ENCODE data around the gene TRAPPC8. TPM values are rescaled to one million over a fixed set of nuclear protein-coding genes. Genes with fewer than 3 reads are reported as not detected.

The TRAPPC8 gene, protein sequence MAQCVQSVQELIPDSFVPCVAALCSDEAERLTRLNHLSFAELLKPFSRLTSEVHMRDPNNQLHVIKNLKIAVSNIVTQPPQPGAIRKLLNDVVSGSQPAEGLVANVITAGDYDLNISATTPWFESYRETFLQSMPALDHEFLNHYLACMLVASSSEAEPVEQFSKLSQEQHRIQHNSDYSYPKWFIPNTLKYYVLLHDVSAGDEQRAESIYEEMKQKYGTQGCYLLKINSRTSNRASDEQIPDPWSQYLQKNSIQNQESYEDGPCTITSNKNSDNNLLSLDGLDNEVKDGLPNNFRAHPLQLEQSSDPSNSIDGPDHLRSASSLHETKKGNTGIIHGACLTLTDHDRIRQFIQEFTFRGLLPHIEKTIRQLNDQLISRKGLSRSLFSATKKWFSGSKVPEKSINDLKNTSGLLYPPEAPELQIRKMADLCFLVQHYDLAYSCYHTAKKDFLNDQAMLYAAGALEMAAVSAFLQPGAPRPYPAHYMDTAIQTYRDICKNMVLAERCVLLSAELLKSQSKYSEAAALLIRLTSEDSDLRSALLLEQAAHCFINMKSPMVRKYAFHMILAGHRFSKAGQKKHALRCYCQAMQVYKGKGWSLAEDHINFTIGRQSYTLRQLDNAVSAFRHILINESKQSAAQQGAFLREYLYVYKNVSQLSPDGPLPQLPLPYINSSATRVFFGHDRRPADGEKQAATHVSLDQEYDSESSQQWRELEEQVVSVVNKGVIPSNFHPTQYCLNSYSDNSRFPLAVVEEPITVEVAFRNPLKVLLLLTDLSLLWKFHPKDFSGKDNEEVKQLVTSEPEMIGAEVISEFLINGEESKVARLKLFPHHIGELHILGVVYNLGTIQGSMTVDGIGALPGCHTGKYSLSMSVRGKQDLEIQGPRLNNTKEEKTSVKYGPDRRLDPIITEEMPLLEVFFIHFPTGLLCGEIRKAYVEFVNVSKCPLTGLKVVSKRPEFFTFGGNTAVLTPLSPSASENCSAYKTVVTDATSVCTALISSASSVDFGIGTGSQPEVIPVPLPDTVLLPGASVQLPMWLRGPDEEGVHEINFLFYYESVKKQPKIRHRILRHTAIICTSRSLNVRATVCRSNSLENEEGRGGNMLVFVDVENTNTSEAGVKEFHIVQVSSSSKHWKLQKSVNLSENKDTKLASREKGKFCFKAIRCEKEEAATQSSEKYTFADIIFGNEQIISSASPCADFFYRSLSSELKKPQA (N-terminal part only)
- 10.0 to 14.7 TPM (median 13.6 TPM) in 5 replicates for total RNA-seq (2022; extraction: Qiagen RNA extraction; ENCODE audit: low read depth)

DNA sequence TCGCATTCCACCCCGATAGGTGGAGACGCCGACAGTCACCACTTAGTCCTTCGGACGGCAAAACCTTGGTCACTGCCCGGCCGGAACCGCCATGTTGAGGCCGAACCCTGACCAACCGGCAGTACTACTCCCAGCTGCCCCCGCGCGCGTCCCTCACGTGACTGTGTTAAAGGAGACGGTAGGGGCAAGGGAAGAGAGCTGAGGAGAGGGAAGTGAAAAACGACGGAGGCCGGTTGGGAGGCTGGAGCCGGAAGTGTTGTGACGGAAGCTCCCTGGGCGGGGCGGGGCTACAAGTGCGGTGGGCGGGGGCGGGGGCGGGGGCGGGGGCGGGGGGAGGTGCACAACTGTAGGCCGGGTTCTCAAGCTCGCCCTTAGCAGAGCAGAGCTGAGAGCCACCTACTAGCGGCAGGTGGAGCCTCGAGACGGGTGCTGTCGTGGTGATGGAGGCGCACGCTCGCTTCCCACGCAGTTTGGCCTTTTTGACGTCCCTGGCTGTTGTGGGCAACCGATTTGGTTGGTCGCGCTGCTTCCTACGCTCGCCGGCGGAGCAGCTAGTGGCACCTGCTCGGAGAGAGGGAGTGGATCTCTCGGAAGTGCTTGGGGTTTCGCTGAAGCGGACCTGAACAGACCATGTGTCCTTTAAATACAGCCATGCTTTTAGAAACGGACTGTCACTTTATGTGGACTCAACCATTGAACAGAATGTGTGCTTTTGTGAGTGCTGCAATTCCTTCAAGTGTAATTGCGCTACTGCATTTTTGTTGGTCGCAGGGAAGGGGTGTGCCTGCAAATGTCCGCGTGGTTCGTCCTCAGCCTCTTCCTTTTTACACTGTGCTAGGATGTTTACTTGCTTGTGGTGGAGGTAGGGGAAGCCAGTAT is at the start of gene TRAPPC8:
TRAPPC8 (minus strand) TSS at position 130 of the 879 bp plus-strand sequence. CDS start 364 bp downstream, outside the sequence.

Other genes with a start within 250 kb of the TRAPPC8 start
- 0.06 TPM in 1 of 5 replicates, not detected in the others for gene SLC25A52, start 182.2 kb downstream of the TRAPPC8 start, total RNA-seq (2022; extraction: Qiagen RNA extraction; ENCODE audit: low read depth)
- gene RNF125, start 75.7 kb upstream of the TRAPPC8 start, total RNA-seq (2022; extraction: Qiagen RNA extraction; ENCODE audit: low read depth): 0.18 to 0.48 TPM (median 0.24 TPM) in 5 replicates
- 12.0 to 16.3 TPM (median 13.9 TPM) in 5 replicates for gene RNF138, start 148.7 kb upstream of the TRAPPC8 start, total RNA-seq (2022; extraction: Qiagen RNA extraction; ENCODE audit: low read depth)
- gene MEP1B, start 246.9 kb upstream of the TRAPPC8 start, total RNA-seq (2022; extraction: Qiagen RNA extraction; ENCODE audit: low read depth): 0.07 to 0.27 TPM in 2 of 5 replicates, not detected in the others